Ovary (tissue), 9 donors: ENCODE measurements around the gene SRP68. TPM values are rescaled to one million over a fixed set of nuclear protein-coding genes. Genes with fewer than 3 reads are reported as not detected.

ENCODE experiments used
- DNase-seq, 5 donors: peaks; one replicate each; pipeline ENCODE4 v3.0.0-alpha.2; 2019 to 2020
- H3K27ac ChIP-seq, 2 donors: fragments of 200-600 bp; one replicate each; pipeline versions ENCODE4 v1.5.1 to v1.8.0; 2019 to 2022
- H3K27me3 ChIP-seq: fragments of 200-600 bp; one replicate; pipeline ENCODE4 v1.8.0; 2022
- H3K36me3 ChIP-seq: fragments of 200-600 bp; sonication (generic); one replicate; pipeline ENCODE4 v1.5.1; 2019
- H3K4me1 ChIP-seq: one replicate; pipeline ENCODE4 v1.8.1; 2013; ENCODE audit warnings: mild to moderate bottlenecking, moderate library complexity; ENCODE audit not compliant: insufficient read depth
- H3K4me3 ChIP-seq: fragments of 200-600 bp; sonication (generic); one replicate; pipeline ENCODE4 v1.5.1; 2017
- H3K9me3 ChIP-seq, 2 donors: fragments of 200-600 bp in 1 of 2; sonication (generic) in 1 of 2; one replicate each; pipeline versions ENCODE4 v1.5.1 to v1.8.1; 2013 to 2019; ENCODE audit warnings: mild to moderate bottlenecking in 1 of 2, moderate library complexity in 1 of 2
- CTCF ChIP-seq, 3 donors: fragments of 450-650 bp in 2 of 3; fragments of 200-600 bp in 1 of 3; IDR thresholded peaks; one replicate each; pipeline versions ENCODE4 v1.5.1 to v1.8.0; 2016 to 2022; ENCODE audit warnings: antibody characterized with exemption in 3 of 3, mild to moderate bottlenecking in 1 of 3
- EP300 ChIP-seq: sonication (generic); formaldehyde crosslinking; IDR thresholded peaks from one replicate; pipeline ENCODE4 v1.6.1; 2017; ENCODE audit warnings: antibody characterized with exemption
- POLR2A ChIP-seq: fragments of 450-650 bp; IDR thresholded peaks from one replicate; pipeline ENCODE4 v1.6.1; 2017; ENCODE audit warnings: antibody characterized with exemption, mild to moderate bottlenecking, moderate library complexity
- WGBS, 3 donors: extraction: QIAGEN DNeasy Blood & Tissue Kit in 1 of 3; methylation state at CpG; one replicate each; pipeline versions ENCODE4 v1.1.5 to v1.1.7; 2013 to 2017; 5-methylcytosine and 5-hydroxymethylcytosine counted together
- intact Hi-C, 4 donors: fragments of 100-400 bp; cut with DNase I; formaldehyde crosslinking; loops; one replicate each; pipeline versions ENCODE4 v1.11.0 to v1.15.1; 2022 to 2023
- polyA plus RNA-seq, 2 donors: library from polyadenylated mRNA; stranded (reverse); fragments of 200-250 nt in 1 of 2; fragments of 350-450 nt in 1 of 2; fragmentation: Illumina TruSeq in 1 of 2; extraction: RNeasy Lipid Tissue Mini Kit (QIAGEN cat#74804) in 1 of 2; gene quantifications; one replicate each; pipeline ENCODE4 v1.2.3, GENCODE V29; 2013 to 2014
- total RNA-seq, 7 donors: library from RNA; depleted of rRNA in 2 of 7; stranded (reverse); fragments of >200 nt in 2 of 7; fragmentation: NEBNext Ultra II Directional in 3 of 7; extraction: Animal tissue kit (Norgen Biotek cat#: 25700) in 3 of 7; gene quantifications; one replicate each; pipeline versions ENCODE4 v1.1.0 to v1.2.4, GENCODE V29; 2016 to 2023
- donor health status: DM: no; HTN: no; CAD: no; lungs with moderate emphysema.
- donor health status: DM: no; HTN: no; CAD: no.
- donor health status: Bipolar disorder and iron deficiency.
- donor health status: DM: yes; HTN: yes; CAD: no.
- donor health status: DM: no; HTN: no; CAD: no.
- donor health status: DM: yes; HTN: yes; CAD: no.

Gene SRP68
- total and polyA plus RNA-seq, 9 donors, result 33.0 to 101 (median 70.9) TPM

- Histone ChIP-seq H3K9me3 (no peaks in the 10 kb centered on the region), H3K4me1 (no peaks in the 10 kb centered on the region), H3K36me3 (no peaks in the 10 kb centered on the region), H3K27me3 (no peaks in the 10 kb centered on the region), H3K4me3 (no peak overlapping the region), H3K27ac (no peak overlapping the region)
- TF ChIP-seq CTCF (IDR thresholded peaks at IDR 0.05) (no peak), POLR2A (no peak), EP300 (no peak)
- WGBS, 3 donors, result 90 to 92% (median 91%) methylated on average over 19 to 20 of the region's 20 CpGs
- intact Hi-C loops, result no loop called here
- DNase-seq, result no peak
These were observed 20.5 kb upstream of the SRP68 start for GRCh38 chr17:76092526-76093413.

- Histone ChIP-seq H3K27ac (no peak overlapping the region), H3K9me3 (no peaks in the 10 kb centered on the region), H3K27me3 (no peaks in the 10 kb centered on the region), H3K4me3 (no peak overlapping the region), H3K4me1 (no peaks in the 10 kb centered on the region), H3K36me3 (no peaks in the 10 kb centered on the region)
- TF ChIP-seq EP300, result no peak
- no peak for TF ChIP-seq CTCF (IDR thresholded peaks at IDR 0.05)
- no peak for TF ChIP-seq POLR2A
- DNase-seq, result peak in 1 of 5 donors; percentile 29
- intact Hi-C loops, result no loop called here
- 71 to 74% (median 73%) methylated on average over 22 to 23 of the region's 23 CpGs for WGBS, 3 donors
These were observed 19.4 kb upstream of the SRP68 start for GRCh38 chr17:76091526-76092286.

GRCh38 chr17:76090517-76091129 is 18.3 kb upstream of the SRP68 start:
- DNase-seq, result no peak
- H3K27ac ChIP-seq, result no peak overlapping the region
- no peak overlapping the region for H3K4me3 ChIP-seq
- no peaks in the 10 kb centered on the region for H3K9me3 ChIP-seq
- H3K36me3 ChIP-seq, result no peaks in the 10 kb centered on the region
- TF ChIP-seq CTCF (IDR thresholded peaks at IDR 0.05) (no peak), EP300 (no peak), POLR2A (no peak)
- no peaks in the 10 kb centered on the region for H3K27me3 ChIP-seq
- intact Hi-C loops, result no loop called here
- 79 to 90% (median 84%) methylated on average over 17 of the region's 17 CpGs for WGBS, 3 donors
- H3K4me1 ChIP-seq, result no peaks in the 10 kb centered on the region

- intact Hi-C loops, result no loop called here
- Histone ChIP-seq H3K27me3 (no peaks in the 10 kb centered on the region), H3K4me3 (no peak overlapping the region), H3K27ac (no peak overlapping the region), H3K4me1 (no peaks in the 10 kb centered on the region), H3K36me3 (no peaks in the 10 kb centered on the region), H3K9me3 (no peaks in the 10 kb centered on the region)
- WGBS, 3 donors, result 82 to 87% (median 84%) methylated on average over 32 of the region's 32 CpGs
- TF ChIP-seq POLR2A (no peak), CTCF (IDR thresholded peaks at IDR 0.05) (no peak), EP300 (no peak)
- peak in 1 of 5 donors; percentile 24 for DNase-seq
These were observed 17.6 kb upstream of the SRP68 start for GRCh38 chr17:76089680-76090516.
